ENCODE measurements around the gene KCNG4.
"Not testable (repeated sequence)": the region's sequence is repeated elsewhere in the genome, so short reads cannot be mapped to it uniquely, and the experiment has no call there.

KCNG4 gene

DNA sequence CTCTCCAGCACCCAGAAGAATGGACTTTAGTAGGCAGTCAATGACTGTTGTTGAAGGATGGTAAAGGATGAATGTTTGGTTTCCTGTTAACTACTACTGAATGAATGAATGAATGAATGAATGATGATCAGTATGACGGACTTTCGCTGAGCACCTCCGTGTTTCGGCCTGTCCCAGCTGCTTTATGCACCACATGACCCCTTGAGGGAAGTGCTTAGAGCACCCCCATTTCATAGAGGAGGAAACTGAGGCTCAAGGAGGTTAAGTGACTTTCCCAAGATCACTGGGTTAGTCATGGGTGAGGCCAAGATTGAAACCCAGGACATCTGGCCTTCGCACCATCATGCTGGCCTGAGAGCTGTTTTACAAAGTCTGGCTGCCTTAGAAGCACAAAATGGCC lies 6.8 kb downstream of the KCNG4 start:
- DNase-seq, result no peak

DNA sequence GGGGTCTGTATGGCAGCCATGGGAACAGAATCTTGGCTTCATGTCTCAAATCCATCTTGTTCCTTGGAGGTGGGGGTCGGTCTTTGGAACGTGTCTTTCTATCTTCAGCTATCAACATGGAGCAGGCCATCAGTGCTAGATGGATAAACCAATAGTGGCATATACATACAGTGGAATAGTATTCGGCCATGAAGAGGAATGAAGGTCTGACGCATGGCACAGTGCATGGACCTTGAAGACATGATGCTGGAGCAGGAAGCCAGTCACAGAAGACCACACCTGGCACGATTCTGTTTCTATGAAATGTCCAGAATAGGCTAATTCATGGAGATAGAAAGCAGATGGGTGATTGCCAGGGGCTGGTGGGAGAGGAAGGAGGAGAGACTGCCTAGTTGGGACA lies 7.8 kb downstream of the KCNG4 start:
- DNase-seq, result no peak

DNA sequence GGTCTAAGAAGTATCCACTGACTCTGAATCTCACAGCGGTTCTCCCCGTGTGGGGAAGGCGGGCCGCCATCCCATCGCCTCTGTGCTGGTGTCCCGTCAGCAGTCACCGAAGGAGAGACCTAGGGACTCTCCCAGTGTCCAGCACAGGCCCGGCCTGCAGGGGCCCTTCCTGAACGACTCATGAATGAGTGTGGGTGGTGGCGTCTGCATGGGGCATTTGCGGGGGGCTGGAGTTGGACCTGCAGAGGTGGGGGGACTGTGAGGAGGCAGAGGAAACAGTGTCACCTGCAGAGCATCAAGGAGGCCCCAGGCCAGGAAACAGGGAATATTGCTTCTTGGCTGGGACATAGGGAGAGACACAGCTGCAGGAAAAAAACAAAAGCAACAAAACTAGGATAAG lies 10.3 kb downstream of the KCNG4 start:
- DNase-seq, result no peak

DNA sequence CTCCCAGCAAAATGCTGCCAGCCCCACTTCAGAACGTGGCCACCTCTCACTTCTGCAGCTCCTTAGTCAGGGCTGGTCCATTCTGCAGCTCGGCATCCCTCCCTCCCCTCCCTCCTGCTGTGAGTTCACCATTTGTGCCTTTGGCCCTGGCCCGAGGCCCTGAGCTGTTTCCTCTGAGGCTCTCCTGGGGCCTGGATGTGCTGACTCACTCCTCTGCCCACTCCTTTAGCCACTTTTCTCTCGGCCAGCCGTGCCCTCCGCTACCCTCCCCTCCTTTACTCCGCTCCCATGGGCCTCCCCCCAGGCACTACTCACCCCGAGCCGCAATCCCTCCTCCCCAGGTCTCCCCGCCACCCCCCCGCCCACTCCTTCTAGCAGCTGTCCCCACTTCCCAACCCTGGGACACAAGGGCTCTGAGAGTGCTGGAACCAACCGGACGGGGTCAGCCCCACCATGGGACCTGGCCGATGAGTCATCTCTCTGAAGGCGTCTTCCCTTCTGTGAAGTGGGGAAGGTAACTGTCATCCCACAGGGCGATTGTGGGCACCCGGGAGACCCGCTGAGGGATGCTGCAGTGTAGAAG lies 11.5 kb downstream of the KCNG4 start:
- DNase-seq, result no peak

DNA sequence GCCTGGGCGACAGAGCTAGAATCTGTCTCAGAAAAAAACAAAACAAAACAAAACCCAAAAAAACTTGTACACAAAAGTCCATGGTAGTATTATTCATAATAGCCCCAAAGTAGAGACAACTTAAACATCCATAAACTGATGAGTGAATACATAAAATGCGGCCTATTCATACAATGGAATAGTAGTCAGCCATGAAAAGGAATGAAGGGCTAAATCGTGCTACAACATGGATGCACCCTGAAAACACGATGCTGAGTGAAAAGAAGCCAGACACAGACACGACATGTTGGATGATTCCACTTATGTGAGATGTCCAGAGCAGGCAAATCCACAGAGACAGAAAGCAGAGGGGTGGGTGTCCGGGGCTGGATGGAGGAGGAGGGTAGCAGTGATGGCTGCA lies 12.3 kb downstream of the KCNG4 start:
- DNase-seq, result no peak

DNA sequence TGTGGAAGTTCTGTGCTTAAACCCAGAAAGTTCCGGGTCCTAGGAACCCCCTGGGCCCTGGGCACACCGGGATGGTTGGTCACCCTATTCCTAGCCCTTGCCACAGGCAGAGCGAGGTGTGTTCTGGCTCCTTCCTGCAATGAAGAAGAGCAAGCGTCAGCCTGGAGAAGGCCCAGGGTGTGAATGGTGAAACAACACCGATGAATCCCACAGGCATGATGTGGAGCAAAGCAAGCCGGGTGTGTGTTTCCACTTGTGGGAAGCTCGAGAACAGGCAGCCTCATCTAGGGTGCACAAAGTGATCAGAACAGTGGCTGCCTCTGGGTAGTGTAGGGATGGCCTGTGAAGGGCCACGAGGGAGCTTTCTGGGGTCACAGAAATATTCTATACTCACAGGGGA lies 13.8 kb downstream of the KCNG4 start:
- DNase-seq, result no peak

DNA sequence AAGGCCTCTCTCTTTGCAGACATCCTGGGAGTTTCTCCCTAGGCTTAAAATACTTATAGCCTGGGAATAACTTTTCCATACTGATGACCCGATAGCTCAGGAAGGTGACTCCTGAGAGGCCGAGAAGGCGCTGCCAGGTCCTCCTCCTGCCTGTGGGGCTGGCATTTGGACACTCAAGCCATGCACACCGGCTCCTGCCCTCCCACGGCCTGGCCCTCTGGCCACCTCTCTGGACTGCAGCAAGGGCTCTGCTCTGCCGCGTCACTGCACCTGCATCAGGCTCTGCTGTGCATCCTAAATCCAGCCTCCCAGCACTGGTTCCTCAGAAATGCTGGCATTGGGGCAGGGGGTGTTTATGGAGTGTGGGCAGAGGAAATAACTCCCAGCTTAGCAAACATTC lies 14.2 kb downstream of the KCNG4 start:
- no peak for DNase-seq

DNA sequence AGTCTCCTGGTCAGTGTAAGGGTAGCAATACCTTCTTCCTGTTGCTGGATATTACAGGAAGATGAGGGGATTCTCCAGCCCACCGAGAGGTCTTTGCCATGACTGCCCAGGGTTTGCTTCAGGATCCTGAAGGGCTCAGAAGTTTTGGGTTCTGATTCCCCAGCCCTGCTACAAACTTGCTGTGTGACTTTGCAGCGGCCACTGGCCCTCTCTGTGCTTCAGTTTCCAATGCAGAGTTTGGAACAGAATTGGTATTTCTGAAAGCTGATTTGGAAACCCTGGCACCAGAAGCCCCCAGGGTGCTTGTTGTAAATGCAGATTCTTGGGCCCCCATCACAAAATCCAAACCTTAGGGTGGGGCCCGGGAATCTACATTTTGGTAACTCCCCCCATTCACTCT lies 14.7 kb downstream of the KCNG4 start:
- no peak for DNase-seq

DNA sequence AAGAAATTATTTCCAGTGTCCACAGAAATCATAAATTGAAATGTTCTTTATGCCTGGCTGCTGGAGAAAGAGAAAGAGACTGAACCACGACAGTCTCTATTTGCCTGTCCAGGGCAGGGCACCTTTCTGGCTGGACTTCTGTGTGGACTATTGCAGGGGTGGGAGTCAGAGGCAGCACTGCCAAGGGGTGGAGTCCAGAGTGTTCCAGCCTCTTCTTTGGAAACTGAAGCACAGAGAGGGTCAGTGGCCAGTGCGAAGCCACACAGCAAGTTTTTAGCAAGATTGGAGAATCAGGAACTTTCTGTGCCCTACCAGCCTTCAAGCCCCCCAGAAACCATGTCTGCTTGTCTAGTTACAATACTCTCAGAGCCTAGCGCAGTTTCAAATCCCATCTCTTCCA lies 15.3 kb downstream of the KCNG4 start:
- no peak for DNase-seq

DNA sequence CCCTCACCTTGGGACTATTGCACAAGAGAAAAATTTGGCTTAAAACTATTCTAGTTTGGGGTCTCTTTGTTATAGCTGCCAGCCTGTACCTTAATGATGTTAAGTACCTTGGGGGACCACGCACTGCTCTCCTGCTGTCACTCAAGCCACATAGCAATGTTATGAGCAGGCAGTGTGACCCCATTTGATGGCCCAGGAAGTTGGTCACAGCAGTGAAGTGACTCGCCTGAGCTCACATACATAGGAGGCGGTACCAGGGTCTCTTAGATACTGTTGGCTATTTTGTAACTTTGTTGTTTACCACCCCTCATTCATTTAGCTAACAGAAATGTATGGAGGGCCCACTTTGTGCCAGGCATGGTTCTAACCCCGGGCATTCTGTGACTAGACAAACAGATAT lies 16.4 kb downstream of the KCNG4 start:
- DNase-seq, result no peak

DNA sequence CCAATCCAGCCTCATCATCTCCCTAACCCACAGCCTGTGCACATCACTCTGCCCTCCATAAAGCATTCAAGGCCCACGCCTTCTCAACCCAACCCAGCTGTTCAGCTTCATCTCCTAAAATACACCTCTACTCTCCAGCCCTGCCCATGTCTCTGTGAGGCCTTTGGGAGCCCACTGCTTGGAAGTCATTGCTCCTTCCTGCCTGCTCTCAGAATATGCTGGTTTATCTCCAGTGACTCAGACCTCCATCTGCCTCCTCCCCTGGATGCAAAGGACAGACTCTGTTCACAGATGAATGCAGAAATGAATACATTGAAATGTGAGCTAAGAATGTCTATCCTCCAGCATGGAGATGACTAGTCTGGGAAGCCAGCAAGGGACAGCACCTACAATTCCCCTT lies 19.0 kb downstream of the KCNG4 start:
- no peak for DNase-seq

DNA sequence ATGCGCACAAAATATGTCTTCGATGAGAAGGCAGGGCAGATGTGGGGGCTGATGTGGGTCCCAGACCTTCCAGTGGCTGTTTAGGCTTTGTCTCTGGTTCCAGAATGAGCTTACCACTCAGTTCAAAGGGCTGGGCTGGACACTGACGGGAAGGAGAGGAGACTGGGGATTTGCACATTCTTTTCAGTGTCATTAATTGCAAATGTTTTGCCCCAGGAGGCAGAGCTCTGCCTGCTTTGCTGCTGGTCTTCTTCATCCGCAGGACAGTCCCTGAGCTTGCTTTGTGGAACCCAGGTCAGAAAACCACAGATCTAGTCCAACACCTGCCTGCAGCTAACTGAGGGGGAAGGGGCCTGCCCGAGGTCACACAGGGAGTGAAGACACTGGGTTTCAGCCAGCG lies 20.9 kb downstream of the KCNG4 start:
- DNase-seq, result no peak

DNA sequence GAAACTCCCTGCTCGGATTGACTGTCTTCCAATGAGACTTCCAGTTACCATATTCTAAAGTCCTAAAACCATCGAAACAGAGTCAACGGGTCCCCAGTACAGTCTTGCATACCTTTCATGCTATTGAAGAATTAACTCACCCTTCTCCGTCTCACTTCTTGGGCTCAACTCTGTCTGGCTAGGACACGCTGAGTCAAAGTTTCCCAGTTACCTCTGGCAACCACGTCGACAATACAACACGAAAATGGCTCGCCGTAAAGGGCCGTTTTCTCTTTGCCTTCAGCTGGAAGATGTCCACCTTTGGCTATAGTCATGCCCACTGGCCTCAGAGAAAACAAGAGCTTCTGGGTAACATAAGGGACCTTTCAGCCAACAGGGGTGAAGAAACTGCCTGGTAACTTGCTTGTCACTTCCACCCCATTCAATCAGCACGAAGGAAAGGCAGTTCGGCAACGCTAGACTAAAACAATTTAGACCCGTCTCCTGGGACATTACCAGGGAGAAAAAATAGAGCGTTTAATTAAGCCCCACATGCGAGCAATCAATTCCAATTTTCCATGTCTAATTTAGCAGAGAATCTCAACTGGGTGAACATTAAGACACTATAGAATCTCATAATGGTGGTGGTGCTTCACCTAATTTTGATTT lies 21.5 kb downstream of the KCNG4 start:
- no peak for DNase-seq

DNA sequence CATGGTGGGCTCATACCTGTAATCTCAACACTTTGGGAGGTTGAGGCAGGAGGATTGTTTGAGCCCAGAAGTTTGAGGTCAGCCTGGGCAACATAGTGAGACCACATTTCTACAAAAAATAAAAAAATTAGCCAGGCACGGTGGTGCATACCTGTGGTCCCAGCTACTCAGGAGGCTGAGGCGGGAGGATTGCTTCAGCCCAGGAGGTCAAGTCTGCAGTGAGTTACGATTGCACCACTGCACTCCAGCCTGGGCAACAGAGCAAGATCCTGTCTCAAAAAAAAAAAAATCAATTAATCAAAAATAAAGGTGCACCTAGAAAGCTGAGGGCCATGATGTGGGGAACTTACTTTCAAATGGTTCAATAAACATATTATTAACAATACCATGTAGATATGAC lies 23.7 kb downstream of the KCNG4 start:
- not testable (repeated sequence) for DNase-seq

DNA sequence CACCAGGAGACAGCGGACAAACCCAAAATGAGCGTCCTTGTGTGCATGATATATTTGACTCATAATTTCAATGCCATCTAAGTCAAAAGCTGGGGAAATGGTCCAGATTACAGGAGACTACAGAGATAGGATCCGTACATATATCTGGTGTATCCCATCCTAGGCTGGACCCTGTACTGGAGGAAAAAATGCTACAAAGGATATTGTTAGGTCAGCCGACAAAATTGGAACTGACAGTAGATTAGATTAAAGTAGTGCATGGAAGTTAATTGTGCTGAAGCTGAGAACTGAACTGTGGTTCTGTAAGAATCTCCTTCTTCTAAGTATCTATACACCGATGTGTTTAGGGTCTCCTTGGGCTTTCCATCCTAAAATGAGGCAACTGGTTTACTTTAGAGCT lies 24.3 kb downstream of the KCNG4 start:
- no peak for DNase-seq

DNA sequence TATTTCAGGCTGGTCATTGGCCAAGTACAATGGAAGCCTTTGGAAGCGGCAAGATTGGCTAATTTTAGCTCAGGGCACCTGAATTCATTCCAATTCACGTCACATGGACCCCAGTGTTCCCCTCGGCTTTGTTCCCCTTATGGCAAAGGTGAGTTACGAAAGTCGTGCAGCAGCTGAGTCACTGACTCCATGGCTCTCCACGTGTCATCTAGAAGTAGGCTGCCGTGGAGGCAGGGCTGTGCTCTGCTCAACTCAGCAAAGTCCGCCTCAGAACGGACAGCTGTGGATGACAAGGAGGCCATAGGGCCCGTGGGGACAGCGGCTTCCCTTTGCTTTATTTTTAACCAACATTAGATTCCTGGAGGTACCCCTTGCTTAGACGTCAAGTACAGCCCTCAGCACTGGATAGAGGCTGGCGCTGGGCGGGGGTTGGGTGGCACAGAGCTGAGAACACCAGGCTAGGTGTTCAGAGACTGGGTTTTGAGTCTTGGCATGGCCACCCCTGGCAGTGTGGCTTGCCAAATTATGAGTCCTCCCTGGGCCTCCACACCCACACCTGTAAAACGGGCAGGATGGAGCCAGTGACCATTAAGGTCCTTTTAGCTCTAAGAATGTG lies 25.3 kb downstream of the KCNG4 start:
- no peak for DNase-seq

DNA sequence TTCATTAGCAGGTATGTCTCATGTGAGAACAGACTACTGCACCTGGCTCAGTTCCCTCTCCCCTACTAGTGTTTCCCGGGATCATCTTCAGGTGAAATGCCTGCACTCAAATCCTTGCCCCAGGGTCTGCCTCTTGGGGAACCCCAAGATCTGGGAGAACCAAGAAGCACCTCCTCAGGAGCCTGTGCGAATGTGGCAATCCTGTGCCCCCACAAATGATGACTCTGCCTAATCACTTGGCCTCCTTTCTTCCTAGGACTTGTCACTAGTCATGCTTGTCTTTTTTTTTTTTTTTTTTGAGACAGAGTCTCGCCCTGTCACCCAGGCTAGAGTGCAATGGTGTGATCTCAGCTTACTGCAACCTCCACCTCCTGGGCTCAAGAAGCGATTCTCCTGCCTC lies 27.2 kb downstream of the KCNG4 start:
- DNase-seq, result no peak

DNA sequence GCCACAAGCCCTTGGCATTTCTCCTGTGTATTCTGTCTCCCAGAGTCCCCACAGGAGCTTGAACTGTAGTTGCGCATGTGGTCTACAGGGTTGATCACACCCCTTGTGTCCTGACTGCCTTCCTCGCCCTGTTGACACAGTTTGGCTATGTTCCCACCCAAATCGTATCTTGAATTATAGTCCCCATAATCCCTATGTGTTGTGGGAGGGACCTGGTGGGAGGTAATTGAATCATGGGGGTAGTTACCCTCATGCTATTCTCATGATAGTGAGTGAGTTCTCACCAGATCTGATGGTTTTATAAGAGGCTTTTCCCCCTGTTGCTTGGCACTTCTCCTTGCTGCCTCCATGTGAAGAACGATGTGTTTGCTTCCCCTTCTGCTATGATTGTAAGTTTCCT lies 27.7 kb downstream of the KCNG4 start:
- no peak for DNase-seq

DNA sequence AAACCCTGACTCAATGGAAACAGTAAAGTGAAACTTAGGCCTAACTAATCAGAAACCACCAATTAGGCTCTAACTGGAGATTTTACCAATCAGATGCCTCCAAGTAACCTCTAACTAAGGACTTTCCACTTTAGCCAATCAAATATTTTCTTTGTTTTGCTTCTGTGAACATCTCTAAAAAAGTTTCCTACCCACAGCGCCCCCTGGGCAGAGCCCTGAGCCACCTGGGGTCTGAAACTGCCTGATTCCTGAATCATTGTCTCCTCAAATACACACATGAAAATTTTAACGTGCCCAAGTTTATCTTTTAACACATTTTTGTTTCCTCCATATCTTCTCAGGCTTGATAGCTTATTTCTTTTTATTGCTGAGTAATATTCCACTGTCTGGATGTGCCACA lies 29.8 kb downstream of the KCNG4 start:
- no peak for DNase-seq

DNA sequence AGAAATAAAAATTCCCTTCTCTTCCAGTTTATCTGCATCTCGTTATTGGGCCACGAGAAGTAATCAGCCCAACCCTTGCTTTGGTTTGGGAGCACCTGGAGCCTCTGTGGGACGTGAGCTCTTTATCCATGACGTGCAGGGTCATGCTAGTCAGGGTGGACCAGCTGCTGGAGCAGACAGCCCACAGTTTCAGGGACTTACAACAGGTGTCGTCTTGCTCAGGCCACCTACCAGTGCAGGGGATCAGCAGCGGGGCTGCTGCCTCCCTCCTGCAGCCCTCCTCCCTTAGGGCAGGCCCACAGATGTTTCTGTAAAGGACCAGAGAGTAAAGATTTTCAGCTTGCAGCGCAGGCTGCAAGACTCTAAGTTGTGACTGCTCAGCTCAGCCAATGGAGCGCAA lies 31.9 kb downstream of the KCNG4 start:
- no peak for DNase-seq

DNA sequence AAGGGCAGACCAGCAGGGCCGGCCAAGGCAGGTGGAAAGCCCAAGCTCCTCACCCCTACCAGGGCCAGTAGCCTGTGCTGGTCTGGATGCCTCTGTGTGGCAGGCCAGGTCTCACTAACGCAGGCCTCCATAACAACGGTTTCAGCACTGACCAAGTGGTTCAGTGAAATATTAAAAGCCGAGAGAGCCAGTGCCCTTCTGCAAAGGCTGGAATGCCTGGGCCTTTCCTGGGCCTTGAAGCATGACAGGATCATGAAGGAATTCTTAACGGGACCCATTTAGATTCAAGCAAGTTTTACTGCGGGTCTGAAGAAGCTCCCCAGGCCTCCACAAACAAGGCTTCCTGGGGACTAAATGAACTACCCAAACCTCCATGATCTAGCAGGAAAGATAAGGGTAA lies 32.6 kb downstream of the KCNG4 start:
- no peak for DNase-seq

DNA sequence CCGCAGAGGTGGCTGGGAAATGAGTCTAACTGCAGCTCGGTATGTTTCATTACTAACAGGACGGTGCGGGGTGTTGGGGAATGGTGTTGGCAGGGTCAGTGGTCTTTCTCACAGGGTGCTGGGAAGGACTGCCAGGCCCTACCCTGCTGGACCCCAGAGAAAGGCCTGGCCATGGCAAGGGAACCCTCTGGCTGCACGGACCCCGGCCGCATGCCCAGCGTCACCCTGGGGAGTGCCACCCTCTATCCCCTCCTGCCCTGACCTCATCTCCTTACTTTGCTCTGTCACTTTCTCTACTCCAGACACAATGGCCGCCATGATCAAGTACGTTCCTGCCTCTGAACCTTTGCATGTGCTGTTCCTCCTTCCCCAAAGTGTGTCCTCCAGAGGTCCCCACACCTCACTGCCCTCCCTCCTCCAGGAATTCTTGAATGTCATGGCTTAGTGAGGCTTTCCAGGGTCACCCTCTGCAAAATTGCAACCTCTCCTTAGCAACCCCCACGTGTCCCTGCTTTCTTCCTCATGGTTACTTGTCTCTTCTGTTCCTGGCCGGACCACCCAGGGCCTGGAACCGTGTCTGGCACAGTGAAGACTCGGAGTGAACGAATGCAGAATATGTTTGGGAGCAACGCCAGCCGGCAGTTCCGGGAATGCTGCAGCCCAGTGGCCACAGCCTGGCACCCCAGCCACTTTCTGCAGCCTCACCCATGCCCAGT lies 33.7 kb downstream of the KCNG4 start:
- DNase-seq, result no peak

DNA sequence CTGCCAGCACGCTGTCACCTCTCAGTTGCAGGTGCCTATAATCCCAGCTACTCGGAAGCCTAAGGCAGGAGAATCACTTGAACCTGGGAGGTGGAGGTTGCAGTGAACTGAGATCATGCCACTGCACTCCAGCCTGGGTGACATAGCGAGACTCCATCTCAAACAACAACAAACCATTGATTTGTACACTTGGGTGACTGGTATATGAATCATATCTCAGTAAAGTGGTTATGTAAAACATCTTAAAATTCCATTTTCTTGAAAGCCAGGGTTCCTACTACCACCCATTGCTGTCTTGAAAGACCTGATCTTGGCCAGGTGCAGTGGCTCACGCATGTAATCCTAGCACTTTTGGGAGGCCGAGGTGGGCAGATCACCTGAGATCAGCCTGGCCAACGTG lies 34.7 kb downstream of the KCNG4 start:
- not testable (repeated sequence) for DNase-seq

DNA sequence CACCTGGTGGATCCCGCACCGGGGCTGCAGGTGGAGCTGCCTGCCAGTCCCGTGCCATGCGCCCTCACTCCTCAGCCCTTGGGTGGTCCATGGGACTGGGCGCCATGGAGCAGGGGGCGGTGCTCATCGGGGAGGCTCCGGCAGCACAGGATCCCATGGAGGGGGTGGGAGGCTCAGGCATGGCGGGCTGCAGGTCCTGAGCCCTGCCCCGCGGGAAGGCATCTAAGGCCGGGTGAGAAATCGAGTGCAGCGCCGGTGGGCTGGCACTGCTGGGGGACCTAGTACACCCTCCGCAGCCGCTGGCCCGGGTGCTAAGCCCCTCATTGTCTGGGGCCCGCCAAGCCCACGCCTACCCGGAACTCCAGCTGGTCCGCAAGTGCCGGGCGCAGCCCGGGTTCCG lies 35.3 kb downstream of the KCNG4 start:
- not testable (repeated sequence) for DNase-seq
